Kidney epithelial cell (primary cell): ENCODE results near the gene PPP1R13L. TPM values are rescaled to one million over a fixed set of nuclear protein-coding genes. Genes with fewer than 3 reads are reported as not detected.

Experiments
- DNase-seq: peaks from one replicate; pipeline ENCODE4 v3.0.0-alpha.2; 2010; ENCODE audit warnings: low read depth
- H3K27me3 ChIP-seq: 2 replicates; pipeline ENCODE4 v1.6.0; 2011; ENCODE audit warnings: low read length; ENCODE audit not compliant: control insufficient read depth, insufficient read depth
- H3K36me3 ChIP-seq: 2 replicates; pipeline ENCODE4 v1.5.1; 2011; ENCODE audit warnings: low read length; ENCODE audit not compliant: control insufficient read depth, insufficient read depth
- H3K4me3 ChIP-seq: 2 replicates; pipeline ENCODE4 v1.5.1; 2011; ENCODE audit warnings: low read depth, mild to moderate bottlenecking, control low read depth, low read length
- total RNA-seq: library from RNA; depleted of rRNA; stranded (reverse); fragments of >200 nt; gene quantifications from 2 replicates; pipeline ENCODE4 v1.2.3, GENCODE V29; 2015
- TF ChIP-seq, protein P1 (sequence below): IDR thresholded peaks from 2 replicates; pipeline ENCODE4 v1.5.1; 2011; ENCODE audit warnings: mild to moderate bottlenecking, moderate library complexity, low read length, control low read depth, inconsistent platforms; ENCODE audit not compliant: insufficient read depth, poor library complexity, severe bottlenecking

The PPP1R13L gene
- total RNA-seq, 1 donor from 2014 or later = 30.9 TPM

DNA sequence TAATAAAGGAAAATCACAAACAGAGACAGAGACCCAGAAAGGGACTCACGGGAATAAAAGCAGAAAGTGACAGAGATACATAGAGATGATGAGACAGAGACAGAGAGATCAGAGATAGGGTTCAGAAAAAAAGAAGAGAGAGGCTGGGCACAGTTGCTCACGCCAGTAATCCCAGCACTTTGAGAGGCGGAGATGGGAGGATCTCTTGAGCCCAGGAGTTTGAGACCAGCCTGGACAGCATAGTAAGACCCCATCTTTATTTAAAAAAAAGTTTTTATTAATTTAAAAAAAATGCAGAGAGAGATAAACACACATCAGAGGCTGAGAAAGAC, 43.5 kb upstream of the PPP1R13L start:
- no peaks in the 10 kb centered on the region for H3K27me3 ChIP-seq
- H3K36me3 ChIP-seq = no peaks in the 10 kb centered on the region
- DNase-seq = no peak
- H3K4me3 ChIP-seq = no peak overlapping the region
- TF ChIP-seq, protein P1, sequence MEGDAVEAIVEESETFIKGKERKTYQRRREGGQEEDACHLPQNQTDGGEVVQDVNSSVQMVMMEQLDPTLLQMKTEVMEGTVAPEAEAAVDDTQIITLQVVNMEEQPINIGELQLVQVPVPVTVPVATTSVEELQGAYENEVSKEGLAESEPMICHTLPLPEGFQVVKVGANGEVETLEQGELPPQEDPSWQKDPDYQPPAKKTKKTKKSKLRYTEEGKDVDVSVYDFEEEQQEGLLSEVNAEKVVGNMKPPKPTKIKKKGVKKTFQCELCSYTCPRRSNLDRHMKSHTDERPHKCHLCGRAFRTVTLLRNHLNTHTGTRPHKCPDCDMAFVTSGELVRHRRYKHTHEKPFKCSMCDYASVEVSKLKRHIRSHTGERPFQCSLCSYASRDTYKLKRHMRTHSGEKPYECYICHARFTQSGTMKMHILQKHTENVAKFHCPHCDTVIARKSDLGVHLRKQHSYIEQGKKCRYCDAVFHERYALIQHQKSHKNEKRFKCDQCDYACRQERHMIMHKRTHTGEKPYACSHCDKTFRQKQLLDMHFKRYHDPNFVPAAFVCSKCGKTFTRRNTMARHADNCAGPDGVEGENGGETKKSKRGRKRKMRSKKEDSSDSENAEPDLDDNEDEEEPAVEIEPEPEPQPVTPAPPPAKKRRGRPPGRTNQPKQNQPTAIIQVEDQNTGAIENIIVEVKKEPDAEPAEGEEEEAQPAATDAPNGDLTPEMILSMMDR = no peak

DNA sequence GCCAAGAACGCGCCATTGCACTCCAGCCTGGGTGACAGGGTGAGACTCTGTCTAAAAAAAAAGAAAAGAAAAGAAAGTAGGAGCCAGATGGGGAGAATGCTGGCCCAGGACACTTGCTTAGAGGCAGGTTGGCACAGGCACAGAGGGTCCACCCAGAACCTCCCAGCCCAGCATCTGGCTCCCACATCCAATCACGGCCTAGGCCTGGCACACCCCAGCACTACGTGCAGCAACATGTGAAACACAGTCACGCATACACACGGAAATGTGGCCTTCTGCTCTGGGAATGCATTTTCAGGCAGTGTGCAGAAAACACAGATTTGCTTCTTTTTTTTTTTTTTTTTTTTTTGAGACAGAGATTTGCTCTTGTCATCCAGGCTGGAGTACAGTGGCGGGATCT, 42.1 kb upstream of the PPP1R13L start:
- no peaks in the 10 kb centered on the region for H3K36me3 ChIP-seq
- DNase-seq = no peak
- TF ChIP-seq, protein P1 = no peak
- no peaks in the 10 kb centered on the region for H3K27me3 ChIP-seq
- H3K4me3 ChIP-seq = no peak overlapping the region

DNA sequence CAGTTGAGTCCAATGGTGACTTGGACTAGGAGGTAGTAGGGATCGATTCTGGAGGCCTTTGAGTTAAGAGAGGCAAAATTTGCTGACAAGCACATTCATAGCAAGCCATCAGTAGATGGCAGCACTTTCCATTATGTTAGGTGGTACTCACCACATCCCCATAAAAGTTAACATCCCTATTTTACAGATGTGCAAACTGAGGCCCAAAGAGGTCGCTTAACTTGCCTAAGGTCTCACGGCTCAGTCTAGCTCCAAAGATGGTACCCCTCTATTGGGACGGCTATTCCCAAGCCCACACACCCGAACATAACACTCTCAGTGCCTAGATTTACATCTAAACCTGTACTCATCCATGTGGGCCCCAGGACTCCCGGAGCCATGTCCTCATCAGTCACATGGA, 41.4 kb upstream of the PPP1R13L start:
- TF ChIP-seq, protein P1 = peak; percentile 42
- Histone ChIP-seq H3K4me3 (no peak overlapping the region), H3K36me3 (no peaks in the 10 kb centered on the region), H3K27me3 (no peaks in the 10 kb centered on the region)
- no peak for DNase-seq

DNA sequence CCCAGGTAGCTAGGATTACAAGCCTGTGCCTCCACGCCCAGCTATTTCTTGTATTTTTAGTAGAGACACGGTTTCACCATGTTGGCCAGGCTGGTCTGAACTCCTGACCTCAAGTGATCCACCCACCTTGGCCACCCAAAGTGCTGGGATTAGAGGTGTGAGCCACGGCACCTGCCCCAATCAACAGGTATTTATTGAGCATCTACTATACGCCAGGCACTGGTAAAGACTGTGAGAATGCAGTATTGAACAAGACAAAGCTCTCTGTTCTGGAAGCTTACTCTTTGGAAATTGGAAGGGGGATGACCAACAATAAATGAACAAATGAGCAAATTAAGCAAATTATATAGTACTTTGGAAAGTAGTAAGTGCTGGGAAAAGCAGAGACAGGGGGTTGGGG, 40.3 kb upstream of the PPP1R13L start:
- H3K27me3 ChIP-seq = no peaks in the 10 kb centered on the region
- no peaks in the 10 kb centered on the region for H3K36me3 ChIP-seq
- TF ChIP-seq, protein P1 = no peak
- no peak for DNase-seq
- H3K4me3 ChIP-seq = no peak overlapping the region

DNA sequence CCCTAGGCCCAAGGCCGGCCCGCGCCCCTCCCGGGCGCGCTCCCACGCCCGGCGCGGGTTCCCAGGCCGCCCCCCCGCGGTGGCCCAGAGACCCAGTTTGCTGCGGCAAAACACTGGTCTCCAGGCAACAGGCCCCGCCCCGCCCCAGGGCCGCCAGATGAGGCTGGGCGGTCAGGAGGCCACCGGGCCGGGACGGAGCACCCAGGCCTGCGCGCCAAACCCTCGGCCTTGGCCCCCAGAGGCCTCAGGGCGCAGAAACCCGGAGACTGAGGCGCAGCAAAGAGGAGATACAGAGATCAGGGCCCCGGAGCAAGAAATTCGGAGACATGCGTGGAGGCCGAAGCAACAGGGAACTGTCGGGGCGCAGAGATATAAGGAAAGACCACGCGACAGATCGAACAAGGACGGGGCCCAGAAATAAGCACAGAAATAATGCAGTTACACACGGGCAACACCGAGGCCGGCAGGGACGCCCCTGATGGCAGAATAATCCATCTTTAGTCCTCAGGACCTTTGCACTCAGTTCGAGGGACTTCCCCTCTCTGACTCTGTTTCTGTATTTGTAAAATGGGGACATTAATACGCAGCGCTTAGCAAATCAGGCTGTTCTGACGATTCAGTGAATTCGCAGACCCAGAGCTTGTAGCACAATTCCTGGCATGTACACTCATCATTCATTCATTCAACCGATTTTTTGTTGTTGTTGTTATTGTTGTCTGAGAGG, 39.6 kb upstream of the PPP1R13L start:
- no peak for DNase-seq
- Histone ChIP-seq H3K4me3 (peak overlapping the region; percentile 10), H3K27me3 (no peaks in the 10 kb centered on the region)

More for the DNA sequence above, 39.6 kb upstream of the PPP1R13L start:
- TF ChIP-seq, protein P1 = no peak
- no peaks in the 10 kb centered on the region for H3K36me3 ChIP-seq
